Breast epithelium (tissue), 3 donors: ENCODE data around the gene AP5S1.

Source experiments
- CTCF ChIP-seq, 3 donors: fragments of 450-650 bp; IDR thresholded peaks; one replicate each; pipeline ENCODE4 v1.5.1; 2016 to 2017; ENCODE audit warnings: antibody characterized with exemption in 3 of 3, mild to moderate bottlenecking in 3 of 3, moderate library complexity in 3 of 3
- POLR2AphosphoS5 ChIP-seq, 3 donors: sonication (generic); formaldehyde crosslinking; IDR thresholded peaks; one replicate each; pipeline ENCODE4 v1.6.1; 2017; ENCODE audit warnings: antibody characterized with exemption in 3 of 3

- TF ChIP-seq CTCF (IDR thresholded peaks at IDR 0.05) (no peak), POLR2AphosphoS5 (IDR thresholded peaks at IDR 0.05) (no peak)
These were observed 19.5 kb upstream of the AP5S1 start for GRCh38 chr20:3800878-3801260.
